Measurements from ENCODE around the gene BRD7.

- TF ChIP-seq, protein P1, sequence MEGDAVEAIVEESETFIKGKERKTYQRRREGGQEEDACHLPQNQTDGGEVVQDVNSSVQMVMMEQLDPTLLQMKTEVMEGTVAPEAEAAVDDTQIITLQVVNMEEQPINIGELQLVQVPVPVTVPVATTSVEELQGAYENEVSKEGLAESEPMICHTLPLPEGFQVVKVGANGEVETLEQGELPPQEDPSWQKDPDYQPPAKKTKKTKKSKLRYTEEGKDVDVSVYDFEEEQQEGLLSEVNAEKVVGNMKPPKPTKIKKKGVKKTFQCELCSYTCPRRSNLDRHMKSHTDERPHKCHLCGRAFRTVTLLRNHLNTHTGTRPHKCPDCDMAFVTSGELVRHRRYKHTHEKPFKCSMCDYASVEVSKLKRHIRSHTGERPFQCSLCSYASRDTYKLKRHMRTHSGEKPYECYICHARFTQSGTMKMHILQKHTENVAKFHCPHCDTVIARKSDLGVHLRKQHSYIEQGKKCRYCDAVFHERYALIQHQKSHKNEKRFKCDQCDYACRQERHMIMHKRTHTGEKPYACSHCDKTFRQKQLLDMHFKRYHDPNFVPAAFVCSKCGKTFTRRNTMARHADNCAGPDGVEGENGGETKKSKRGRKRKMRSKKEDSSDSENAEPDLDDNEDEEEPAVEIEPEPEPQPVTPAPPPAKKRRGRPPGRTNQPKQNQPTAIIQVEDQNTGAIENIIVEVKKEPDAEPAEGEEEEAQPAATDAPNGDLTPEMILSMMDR (IDR thresholded peaks at IDR 0.05; ENCODE audit: low read depth, low read length, missing input control), result no peak
- TF ChIP-seq TAF1 (conservative IDR thresholded peaks at IDR 0.05), result no peak
- TF ChIP-seq GABPA (IDR thresholded peaks at IDR 0.05 in 1 of 2, conservative IDR thresholded peaks at IDR 0.05 in 1 of 2), result no peak
- no peak for TF ChIP-seq RAD21 (IDR thresholded peaks at IDR 0.05)
- TF ChIP-seq, protein P2, sequence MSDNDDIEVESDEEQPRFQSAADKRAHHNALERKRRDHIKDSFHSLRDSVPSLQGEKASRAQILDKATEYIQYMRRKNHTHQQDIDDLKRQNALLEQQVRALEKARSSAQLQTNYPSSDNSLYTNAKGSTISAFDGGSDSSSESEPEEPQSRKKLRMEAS (IDR thresholded peaks at IDR 0.05), result no peak
- TF ChIP-seq SP1 (IDR thresholded peaks at IDR 0.05), result no peak
- no peak for TF ChIP-seq JUND (IDR thresholded peaks at IDR 0.05)
- TF ChIP-seq, protein P3, sequence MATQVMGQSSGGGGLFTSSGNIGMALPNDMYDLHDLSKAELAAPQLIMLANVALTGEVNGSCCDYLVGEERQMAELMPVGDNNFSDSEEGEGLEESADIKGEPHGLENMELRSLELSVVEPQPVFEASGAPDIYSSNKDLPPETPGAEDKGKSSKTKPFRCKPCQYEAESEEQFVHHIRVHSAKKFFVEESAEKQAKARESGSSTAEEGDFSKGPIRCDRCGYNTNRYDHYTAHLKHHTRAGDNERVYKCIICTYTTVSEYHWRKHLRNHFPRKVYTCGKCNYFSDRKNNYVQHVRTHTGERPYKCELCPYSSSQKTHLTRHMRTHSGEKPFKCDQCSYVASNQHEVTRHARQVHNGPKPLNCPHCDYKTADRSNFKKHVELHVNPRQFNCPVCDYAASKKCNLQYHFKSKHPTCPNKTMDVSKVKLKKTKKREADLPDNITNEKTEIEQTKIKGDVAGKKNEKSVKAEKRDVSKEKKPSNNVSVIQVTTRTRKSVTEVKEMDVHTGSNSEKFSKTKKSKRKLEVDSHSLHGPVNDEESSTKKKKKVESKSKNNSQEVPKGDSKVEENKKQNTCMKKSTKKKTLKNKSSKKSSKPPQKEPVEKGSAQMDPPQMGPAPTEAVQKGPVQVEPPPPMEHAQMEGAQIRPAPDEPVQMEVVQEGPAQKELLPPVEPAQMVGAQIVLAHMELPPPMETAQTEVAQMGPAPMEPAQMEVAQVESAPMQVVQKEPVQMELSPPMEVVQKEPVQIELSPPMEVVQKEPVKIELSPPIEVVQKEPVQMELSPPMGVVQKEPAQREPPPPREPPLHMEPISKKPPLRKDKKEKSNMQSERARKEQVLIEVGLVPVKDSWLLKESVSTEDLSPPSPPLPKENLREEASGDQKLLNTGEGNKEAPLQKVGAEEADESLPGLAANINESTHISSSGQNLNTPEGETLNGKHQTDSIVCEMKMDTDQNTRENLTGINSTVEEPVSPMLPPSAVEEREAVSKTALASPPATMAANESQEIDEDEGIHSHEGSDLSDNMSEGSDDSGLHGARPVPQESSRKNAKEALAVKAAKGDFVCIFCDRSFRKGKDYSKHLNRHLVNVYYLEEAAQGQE (IDR thresholded peaks at IDR 0.05), result no peak
- TF ChIP-seq EGR1 (IDR thresholded peaks at IDR 0.05; ENCODE audit: low read depth in 2 of 2), result no peak
- TF ChIP-seq, protein P4, sequence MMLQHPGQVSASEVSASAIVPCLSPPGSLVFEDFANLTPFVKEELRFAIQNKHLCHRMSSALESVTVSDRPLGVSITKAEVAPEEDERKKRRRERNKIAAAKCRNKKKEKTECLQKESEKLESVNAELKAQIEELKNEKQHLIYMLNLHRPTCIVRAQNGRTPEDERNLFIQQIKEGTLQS (IDR thresholded peaks at IDR 0.05), result no peak
- TF ChIP-seq YY1 (IDR thresholded peaks at IDR 0.05), result no peak
- no peak for TF ChIP-seq HNF4G (IDR thresholded peaks at IDR 0.05)
Observed at GRCh38 chr16:50329446-50330189, 39.2 kb downstream of the BRD7 start.

Measured in liver (tissue), 3 donors.